ENCODE results near the gene GP5.

GP5 gene

DNA sequence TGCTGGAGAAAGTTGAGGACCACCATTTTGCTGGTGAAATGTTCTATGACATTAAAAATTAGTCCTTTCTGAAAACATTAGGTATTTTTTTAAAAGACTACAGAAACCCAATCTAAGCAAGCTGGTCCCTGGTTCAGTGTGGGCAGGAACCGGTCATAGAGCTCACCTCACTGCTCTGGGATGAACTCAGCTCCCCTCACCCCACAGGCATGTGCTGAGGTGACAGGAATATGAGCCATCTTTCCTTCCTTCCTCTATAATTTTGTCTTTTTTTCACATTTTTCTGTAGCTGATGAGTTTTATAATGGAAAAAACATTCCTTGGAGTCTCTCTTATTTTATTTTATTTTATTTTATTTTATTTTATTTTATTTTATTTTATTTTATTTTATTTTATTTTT lies 21.4 kb downstream of the GP5 start:
- DNase-seq (ENCODE audit: low read depth in 2 of 2) = no peak

DNA sequence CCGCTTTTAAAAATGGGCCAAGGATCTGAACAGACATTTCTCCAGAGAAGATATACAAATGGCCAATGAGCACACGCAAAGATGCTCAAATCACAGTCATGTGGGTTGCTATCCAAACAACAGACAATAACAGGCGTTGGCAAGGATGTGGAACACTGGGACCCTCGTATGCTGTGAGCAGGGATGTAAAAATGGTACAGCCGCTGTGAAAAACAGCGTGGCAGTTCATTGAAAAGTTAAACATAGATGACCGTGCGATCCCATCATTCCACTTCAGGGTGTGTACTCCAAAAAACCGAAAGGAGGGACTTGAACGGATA lies 22.9 kb downstream of the GP5 start:
- no peak for DNase-seq (ENCODE audit: low read depth in 2 of 2)

DNA sequence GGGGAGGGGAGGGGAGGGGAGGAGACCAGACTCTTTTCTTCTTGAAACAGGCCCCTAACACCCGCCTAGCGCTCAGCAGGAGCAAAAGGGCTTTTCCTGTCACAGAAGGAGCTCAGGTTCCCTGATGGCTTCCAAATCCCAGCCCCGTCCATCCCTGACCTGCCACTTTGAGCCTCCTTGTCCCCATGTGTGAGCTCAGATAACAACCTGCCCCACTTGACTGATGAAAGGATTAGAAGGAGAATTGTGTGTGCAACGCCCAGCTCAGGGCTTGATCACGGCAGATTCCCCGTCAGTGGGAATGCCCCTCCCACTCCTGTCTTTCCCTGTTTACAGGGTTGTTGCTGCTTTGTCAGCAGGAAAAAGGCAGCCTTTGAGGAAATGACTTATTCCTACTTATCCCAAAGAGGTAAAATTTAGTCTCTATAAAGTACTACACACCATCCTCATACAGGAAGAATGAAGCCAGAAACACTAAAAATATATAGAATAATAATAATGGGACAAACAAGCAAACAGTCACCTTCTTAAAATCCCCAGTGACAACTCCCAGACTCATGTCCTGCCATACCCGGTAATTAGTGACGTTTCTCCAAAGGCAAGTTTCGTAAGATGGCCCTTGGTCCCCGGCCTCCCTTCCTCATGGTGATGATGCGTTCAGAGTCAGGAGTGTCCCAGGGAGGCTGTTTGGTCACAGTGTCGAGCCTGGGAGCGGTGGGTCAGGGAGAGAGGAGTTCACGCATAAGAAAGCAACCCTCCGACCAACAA lies 23.4 kb downstream of the GP5 start:
- DNase-seq (ENCODE audit: low read depth in 2 of 2) = no peak

DNA sequence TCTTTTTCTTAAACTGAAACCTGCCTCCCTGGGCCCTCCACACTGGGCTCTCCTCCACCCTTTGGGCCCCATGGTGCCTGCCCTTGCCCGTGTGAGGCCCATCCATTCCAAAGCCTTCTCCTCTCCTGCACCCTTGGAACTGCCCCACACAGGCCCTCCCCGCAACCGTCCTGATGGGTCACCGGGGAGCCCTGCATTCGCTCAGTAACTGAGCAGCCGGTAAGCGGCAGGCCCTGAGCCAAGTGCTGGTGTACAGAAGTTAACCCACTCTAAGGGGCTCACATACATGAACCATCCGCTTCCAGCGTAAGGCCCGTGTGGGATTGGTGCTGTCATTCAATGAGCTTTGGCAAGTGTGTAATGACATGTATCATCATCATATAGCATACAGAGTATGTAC lies 24.1 kb downstream of the GP5 start:
- DNase-seq (ENCODE audit: low read depth in 2 of 2) = no peak

DNA sequence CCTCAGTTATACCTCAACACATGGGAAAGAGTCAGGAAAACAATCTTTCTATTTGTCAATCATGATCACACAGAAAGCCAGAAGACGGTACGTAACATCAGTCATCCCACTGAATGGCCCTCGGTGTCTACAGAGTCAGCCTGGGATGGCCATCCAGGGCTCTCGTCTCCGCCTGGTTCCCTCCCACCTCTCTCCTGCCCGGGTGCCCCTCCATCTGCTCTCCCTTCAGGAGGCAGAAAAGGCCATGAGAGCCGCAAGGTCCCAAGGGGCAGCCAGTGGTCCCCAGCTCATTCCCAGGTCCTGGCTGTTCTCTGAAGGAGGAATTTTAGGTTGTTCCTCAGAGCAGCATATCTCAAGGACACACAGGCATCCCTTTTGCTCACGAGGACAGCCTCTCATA lies 25.2 kb downstream of the GP5 start:
- DNase-seq (ENCODE audit: low read depth in 2 of 2) = no peak

DNA sequence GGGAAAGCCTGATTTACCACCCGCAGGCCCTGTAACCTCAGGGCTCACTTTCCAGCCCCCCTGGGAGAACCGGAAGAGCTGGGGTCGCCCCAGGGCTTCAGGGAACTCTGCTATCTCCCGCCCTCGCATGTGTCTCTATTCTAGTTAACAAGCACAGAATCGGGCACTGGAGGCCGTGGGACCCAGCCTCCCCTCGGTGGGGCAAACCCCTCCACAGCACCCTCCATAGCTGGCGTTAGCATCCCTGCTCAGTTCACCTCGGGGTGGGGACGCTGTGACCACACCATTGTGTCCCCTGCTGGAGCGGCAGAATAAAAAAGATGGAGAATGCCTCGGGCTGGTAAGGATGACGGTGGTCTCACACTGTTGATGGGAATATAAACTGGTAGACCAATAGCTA lies 26.0 kb downstream of the GP5 start:
- DNase-seq (ENCODE audit: low read depth in 2 of 2) = no peak

DNA sequence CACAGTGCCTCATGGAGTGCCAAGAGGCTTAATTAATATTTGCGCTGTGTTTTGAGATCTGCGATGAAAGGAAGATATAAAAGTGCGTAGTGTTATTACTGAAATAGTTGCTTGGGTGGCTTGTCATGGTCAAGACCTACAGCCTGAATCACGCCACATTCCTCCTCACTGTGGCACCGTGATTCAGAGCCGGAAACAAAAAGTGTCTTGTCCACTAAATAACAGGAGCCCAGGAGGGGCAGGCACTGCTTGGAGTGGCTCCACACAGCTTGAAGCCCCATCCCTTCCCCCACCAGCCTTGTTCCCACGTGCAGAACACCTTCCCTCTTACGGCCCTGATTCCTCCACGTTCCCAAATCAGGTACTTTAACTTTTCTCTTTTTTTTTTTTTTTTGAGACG lies 28.3 kb downstream of the GP5 start:
- no peak for DNase-seq (ENCODE audit: low read depth in 2 of 2)

DNA sequence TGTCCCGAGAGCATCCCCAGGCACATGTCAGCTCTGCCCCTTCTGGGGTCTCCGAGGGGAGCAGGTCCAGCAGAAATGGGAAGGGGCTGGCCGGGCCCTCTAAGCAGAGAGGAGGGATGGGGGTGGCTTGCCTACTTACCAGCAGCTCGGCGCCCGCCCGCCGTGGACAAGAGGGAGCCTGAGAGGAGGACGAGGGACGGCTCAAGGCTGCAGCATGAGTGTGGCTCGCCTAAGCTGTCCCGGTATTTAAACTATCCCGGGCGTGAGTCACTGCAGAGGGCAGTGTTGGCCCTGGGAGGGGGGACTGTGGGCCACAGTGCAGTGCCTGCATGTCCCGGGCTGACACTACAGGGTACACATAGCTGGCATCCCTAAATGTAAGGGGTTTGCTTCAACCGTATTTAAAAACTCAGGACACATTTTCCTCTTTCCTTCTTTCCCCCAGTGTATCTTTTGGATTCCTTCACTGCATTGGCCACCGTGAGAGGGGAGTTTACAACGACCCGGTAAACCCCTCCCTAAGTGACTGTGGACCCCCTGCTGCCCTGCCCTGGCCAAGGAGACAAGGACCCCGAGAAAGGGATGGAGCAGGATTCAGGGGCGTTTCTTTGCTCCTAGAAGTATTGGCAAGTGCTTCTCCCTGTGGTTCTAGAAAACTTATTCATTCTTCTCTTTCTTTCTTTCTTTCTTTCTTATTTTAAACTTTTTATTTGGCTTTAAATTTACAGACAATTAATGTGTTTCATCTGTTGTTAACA lies 29.4 kb downstream of the GP5 start, which contains the start of gene LRRC15:
LRRC15 (minus strand) TSS at position 222 of the 758 bp plus-strand sequence. CDS start 8,700 bp downstream, outside the sequence.
- DNase-seq (ENCODE audit: low read depth in 2 of 2) = no peak

DNA sequence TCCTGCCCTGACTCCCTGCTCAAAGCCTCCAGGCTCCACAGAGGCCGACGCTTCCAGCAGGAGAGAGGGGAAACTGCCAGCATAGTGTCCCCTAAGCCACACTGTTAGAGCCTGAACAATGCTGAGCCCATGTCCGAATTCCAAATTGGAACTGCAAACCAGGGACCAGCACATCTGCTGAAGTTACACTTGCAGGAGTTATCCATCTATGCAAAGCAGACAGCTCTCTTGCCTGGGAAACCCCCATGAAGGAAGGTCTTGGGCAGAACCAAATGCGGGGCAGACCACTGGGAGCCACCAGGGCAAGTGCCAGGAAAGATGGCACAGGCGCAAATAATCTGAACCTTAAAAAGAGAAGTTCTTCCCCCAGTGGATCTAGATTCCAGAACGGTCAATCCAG lies 30.1 kb downstream of the GP5 start:
- DNase-seq (ENCODE audit: low read depth in 2 of 2) = no peak

DNA sequence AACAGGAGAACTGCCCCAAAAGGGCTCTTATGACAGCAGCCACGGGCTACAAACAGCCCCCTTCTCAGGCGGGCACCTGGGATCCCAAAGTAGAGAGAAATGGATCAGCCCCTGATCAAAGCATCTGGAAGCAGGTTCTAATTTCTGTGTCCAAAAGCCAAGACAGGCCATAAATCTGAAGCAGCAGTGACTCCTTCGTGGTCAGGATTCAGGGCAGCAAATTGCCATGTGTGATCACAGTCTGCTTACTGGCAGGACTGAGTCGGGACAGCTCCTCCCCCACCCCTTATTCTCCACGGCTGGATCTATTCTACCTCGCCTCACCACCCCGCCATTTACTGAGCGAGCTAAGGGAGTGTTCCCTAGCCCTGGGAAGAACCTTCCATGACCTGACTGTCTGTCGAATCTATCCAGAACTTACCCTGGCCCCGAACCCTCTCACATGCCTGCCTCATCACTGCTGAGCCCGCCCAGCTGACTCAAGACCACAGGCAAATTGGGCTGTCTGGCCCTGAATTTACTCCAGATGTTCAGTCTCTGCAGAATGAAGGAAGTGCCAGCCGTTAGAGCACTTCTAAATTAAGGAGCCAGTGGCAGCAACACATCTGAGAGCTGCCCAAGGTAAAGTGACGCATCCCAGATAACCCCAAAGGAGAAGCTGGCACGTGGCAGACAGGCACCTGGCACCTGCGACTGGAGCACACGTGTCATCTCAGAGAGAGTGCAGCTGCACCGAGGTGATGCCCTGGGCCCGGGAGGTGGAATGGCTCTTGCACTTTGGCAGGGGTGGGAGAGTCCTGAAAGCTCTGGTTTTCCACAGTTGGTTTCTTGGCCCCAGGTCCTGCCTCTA lies 30.8 kb downstream of the GP5 start:
- peak; percentile 39 to 49 for DNase-seq (ENCODE audit: low read depth in 2 of 2)

DNA sequence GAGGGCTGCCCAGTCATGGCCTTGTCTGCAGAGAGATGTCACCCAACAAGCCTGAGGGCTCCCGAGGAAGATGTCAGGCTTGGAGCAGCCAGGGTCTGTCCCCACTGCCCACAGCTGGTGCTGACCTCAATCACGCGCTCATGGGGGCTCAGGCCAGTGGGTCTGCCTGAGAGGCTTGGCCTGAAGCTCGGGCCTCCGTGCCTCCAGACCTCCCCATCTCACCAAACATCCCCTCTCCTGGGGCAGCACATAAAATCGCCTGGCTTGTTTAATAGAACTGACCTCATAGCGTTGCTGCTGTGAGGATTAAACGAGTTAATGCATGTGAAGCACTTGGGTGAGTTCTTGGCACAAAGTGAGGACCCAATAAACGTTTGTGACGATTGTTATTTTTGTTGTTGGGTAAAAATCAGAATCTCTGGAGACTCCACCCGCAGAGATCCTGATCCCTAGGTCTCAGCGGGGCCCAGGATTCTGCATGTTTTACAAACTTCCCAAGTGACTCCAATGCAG lies 33.0 kb downstream of the GP5 start:
- no peak for DNase-seq (ENCODE audit: low read depth in 2 of 2)

DNA sequence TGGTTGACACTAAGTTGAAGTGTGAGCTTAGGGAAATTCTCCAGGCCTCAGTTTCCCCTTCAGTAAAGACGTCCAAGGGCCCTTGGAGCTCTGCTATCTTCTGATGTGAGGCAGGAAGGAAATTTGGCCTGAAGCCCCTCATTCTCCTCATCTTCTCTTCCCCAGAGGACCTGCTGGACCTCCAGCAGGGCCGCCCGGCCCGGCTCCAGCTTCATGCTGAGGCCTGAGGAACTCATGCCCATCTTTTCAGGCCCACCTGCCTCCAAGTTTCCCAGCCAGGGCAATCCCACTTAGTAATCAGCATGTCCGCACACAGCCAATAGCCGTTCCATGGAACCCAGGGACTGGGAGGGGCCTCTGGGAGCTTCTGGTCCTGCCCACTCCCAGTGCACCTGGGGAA lies 33.5 kb downstream of the GP5 start:
- DNase-seq (ENCODE audit: low read depth in 2 of 2) = no peak

DNA sequence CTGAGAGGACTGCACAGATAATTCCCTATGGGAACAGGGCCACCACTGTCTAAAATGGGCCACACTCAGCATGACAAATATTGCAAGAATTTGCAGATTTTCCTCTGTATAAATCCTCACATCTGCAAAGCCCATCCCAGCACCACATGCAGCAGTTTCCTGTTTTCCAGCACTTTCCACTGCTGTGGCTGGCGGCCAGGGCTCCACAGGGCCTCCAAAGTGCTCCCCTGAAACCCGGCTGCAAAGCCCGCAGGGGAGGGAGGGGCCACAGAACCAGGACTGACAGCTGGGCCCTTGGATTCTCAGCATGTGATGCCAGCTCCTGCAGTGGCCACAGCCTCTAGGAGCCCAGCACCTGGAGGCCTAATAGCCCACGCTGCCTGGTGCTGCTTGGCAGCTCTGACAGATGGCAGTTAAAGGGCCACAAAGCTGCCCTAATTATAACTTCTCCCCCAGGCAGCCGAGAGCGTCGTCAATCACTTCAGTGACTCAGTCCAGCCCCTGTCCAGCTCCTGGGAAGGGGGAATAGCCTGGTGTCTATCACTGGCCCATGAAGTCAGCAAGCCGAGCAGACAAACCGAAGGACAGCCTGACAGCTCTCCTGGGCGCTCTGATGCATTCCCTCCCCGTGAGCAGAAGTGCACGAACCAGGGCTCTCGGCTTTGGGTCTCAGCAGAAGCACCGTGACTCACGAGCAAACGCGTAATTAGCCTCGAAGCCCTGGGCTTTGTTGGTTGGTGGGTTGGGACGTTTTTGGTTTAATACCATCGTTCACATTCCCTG lies 34.2 kb downstream of the GP5 start:
- DNase-seq (ENCODE audit: low read depth in 2 of 2) = peak; percentile 85

DNA sequence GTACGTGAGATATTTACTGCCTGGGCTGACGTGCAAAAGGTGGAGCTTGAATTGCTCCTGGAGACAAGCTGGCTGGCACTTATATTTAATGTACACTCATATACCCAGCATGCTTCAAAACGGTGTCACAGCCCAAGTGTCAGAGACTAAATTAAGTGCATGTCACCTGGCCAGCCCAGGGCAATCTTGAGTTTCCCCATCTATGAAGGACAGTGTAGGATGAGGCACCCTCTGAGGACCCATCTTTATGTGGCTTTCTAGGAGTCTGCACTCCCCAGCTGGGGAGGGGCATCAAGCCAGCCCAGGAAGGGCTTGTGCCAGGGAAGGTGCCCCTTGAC lies 34.8 kb downstream of the GP5 start:
- no peak for DNase-seq (ENCODE audit: low read depth in 2 of 2)

DNA sequence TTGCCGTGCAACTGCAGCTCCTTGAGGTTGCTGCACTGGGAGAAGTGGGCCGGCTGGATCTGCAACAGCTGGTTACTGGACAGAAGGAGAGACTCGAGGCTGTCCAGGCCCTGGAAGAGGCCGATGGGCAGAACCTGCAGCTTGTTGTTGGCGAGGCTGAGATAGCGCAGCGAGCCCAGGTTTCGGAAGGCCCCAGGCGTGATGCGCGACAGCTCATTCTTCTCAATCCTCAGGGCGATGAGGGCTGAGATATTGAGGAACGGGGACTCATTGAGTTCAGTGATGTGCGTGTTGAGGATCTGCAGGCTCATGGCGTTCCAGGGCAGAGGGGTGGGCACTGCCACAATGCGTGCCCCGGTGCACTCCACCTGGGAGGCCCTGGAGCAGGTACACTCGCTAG lies 38.5 kb downstream of the GP5 start:
- no peak for DNase-seq (ENCODE audit: low read depth in 2 of 2)

DNA sequence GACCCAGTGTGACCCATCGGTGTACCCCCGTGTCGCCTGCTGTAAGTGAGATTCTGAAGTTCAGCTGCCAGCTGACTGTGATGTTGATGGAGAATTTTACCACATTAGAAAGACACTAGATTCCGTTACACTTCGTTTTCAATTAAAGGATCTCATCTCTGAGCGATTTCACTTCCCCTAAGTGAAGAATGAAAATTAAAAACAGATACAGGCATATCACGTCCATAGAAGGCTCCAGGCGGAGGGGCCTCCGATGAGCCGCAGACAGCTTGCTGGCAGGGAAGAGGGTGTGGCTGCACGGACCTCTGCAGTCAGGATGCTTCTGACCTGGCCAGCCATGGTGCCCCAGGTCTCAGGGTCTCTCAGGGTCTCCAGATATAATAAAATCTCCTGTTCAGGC lies 41.4 kb downstream of the GP5 start:
- DNase-seq (ENCODE audit: low read depth in 2 of 2) = peak in 1 of 2 experiments; percentile 35

DNA sequence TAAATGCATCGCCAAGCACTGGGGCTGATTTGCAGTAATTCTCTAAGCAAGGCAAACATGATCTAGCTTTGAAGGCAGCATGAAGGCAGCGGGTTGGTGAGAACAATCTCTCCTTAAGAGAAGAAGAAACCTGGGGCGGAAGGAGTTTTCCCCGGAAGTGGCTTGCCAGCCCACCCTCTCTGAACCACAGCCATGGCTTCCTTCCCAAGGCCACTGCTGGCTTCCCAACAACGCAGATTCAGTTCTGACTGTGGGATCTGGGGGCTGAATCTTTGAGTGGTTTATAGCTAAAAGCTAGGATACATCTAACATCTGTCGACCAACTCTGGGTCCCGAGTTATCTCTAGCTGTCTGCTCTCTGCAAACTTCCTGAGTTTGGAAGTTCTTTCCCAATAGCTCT lies 43.7 kb downstream of the GP5 start:
- DNase-seq (ENCODE audit: low read depth in 2 of 2) = no peak

DNA sequence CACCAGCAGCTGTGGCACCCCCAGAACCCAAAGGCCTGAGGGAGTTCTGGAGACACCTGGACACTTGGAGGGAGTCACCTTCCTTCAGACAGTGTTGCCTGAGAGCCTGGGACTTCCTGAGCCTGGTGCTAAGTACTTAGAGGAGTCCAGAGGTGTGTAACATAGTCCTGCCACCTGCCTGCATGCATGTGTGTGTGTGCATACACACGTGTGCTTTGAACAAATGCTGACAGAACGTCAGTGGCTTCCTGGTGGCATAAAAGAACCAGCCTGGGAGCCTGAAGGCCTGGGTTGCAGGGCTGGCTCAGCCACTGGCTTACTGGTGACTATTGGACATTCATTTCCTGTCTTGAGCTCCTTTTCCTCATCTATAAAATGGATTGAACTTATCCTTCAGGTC lies 44.8 kb downstream of the GP5 start:
- DNase-seq (ENCODE audit: low read depth in 2 of 2) = no peak

DNA sequence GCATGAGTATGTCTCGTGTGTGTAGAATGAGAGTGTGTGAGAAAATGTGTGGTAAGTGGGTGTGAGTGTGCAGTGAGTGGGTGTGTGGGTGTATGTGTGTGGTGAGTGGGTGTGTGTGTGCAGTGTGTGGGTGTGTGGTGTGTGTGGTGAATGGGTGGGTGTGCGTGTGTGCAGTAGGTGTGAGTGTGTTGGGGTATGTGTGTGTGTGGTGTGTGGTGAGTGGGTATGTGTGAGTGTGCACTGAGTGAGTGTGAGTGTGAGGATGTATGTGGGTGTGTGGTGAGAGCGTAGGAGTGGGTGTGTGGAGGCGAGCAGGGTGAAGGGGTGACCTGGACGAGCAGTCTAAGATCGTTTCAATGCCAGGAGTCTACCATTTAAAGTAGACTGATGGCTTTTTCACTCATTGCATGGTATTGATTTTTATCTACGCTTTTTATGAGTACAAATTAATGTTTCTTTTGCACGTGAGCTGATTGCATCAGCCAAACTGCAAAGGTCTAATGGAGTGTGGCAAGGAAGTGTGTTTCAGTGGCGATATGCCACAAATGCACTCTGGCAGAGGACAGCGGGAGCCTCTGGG lies 46.3 kb downstream of the GP5 start:
- no peak for DNase-seq (ENCODE audit: low read depth in 2 of 2)

DNA sequence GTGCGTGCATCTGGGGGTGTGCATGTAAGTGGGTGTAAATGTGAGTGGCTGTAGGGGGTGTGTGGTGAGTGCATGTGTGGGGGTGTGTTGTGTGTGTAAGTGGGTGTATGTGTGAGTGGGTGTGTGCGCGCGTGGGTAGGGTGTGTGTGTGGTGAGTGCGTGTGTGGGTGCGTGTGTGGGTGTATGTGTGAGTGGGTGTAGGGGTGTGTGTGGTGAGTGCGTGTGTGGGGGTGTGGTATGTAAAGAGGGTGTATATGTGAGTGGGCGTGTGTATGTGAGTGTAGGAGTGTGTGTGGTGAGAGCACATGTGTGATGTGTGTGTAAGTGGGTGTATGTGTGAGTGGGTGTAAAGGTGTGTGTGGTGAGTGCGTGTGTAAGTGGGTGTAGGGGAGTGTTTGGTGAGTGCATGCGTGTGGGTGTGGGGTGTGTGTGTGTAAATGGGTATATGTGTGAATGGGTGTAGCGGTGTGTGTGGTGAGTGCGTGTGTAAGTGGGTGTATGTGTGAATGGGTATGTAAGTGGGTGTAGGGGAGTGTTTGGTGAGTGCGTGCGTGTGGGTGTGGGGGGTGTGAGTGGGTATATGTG lies 47.0 kb downstream of the GP5 start:
- no peak for DNase-seq (ENCODE audit: low read depth in 2 of 2)

DNA sequence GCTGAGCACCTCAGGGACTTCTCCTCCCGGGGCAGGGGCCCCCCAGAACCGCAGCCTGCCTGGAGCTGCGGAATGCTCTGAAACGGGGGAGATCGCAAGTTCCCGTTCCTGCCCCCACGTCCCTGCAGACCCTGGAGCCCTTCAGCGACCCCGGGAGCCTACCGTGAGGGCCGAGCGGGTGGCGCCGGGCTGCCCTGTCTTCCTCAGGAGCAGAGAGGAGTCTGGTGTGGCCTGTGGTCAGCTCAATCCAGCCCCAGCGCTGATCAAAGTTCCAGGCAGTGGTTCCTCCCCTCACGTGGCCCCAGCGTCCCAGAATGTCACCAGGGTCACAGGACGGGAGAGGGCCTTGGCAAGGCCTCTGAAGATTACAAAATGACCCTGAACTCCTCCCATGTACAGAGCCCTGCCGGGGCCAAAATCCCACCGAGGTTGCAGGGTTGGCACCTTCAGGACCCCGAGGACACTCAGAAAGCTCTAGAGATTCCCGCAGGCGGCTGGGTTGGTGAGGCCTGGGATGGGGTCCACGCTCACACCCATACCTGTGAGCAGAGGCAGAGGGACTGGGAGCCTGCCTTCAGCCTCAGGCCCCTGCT lies 47.9 kb downstream of the GP5 start, which contains the start of gene CPN2:
CPN2 (minus strand) TSS at position 249 of the 593 bp plus-strand sequence. CDS start 8,626 bp downstream, outside the sequence.
- no peak for DNase-seq (ENCODE audit: low read depth in 2 of 2)
